ENCODE results near the gene FKRP.

FKRP gene

DNA sequence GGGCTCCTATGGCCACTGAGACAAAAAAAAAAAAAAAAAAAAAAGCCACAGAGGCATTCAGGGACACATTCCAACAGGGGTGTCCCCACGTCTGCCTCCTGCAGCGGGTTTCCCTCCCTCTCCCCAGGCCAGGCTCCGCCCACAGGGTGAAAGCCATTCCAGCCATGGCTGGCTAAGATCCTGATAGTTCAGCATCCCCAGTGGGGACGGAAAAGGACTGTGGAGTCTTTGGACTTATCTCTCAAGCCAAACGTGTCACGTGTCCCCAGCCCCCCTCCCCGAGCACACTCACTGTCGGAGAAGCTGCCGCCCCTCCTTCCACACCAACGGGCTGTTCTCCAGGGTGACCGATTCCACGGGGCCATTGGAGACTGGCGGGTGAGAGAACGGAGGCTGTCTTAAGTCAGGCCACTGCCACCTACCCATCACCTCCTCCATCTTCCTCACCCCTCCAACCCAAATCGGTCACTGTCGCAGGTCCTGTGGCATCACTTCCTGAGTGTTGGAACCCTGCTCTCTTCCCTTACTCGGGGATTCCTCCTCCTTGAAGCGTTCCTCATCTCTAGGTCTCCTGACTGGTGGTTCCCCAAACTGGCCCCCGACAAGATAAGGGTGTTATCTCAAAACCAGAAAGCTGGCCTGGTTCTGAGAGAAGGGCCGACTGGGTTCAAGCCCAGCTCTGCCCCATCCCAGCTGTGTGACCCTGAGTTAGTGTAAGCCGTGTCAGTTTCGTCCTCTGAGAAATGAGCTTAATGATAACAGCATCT lies 9.1 kb upstream of the FKRP start:
- Histone ChIP-seq H3F3A (ENCODE audit: insufficient read depth, low read length) (no peaks in the 10 kb centered on the region), H3K4me3 (ENCODE audit: low read length) (no peak overlapping the region), H3K4me2 (ENCODE audit: low read depth, low read length) (no peak overlapping the region), H2AFZ (ENCODE audit: low read length) (no peak overlapping the region), H3K9ac (ENCODE audit: low read length) (no peak overlapping the region), H3K27me3 (replicated peaks; ENCODE audit: insufficient read depth, low read length) (no peaks in the 10 kb centered on the region), H4K20me1 (ENCODE audit: insufficient read depth, low read length) (peaks cover 21% of the 10 kb centered on the region), H3K79me2 (ENCODE audit: low read length) (peaks cover 84% of the 10 kb centered on the region), H3K4me1 (ENCODE audit: low read length) (no peaks in the 10 kb centered on the region), H3K9me3 (replicated peaks; ENCODE audit: insufficient read depth, low read length) (no peaks in the 10 kb centered on the region), H3K27ac (ENCODE audit: low read length) (no peak overlapping the region), H3K36me3 (replicated peaks; ENCODE audit: insufficient read depth, low read length) (peaks cover 5% of the 10 kb centered on the region), H3K9me2 (replicated peaks; ENCODE audit: insufficient read depth, low read length) (no peaks in the 10 kb centered on the region)
- TF ChIP-seq EZH2 (optimal IDR thresholded peaks at IDR 0.05; ENCODE audit: low read depth, low read length): no peak
- no peak for TF ChIP-seq EZH2phosphoT487 (IDR thresholded peaks at IDR 0.05; ENCODE audit: low read length)
- TF ChIP-seq, protein P1, sequence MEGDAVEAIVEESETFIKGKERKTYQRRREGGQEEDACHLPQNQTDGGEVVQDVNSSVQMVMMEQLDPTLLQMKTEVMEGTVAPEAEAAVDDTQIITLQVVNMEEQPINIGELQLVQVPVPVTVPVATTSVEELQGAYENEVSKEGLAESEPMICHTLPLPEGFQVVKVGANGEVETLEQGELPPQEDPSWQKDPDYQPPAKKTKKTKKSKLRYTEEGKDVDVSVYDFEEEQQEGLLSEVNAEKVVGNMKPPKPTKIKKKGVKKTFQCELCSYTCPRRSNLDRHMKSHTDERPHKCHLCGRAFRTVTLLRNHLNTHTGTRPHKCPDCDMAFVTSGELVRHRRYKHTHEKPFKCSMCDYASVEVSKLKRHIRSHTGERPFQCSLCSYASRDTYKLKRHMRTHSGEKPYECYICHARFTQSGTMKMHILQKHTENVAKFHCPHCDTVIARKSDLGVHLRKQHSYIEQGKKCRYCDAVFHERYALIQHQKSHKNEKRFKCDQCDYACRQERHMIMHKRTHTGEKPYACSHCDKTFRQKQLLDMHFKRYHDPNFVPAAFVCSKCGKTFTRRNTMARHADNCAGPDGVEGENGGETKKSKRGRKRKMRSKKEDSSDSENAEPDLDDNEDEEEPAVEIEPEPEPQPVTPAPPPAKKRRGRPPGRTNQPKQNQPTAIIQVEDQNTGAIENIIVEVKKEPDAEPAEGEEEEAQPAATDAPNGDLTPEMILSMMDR (IDR thresholded peaks at IDR 0.05; ENCODE audit: low read length): no peak
- DNase-seq: no peak

DNA sequence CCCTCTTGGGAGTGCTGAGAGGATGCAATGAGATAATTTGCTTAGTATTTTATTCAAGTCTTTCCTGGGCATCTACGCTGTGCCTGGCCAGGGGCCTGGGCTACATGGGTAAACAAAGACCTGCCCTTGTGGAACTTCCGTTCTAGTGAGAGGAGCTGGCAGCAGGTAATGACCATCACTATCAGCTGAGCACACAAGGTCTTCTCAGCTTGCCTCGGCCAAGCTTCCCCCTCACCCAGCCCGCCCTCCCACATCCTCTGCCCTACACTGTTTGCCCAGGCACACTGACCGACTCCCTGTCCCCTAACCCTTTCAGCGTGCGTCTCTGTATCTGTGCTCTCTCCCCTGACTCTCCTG lies 8.6 kb upstream of the FKRP start:
- Histone ChIP-seq H3K9me3 (replicated peaks; ENCODE audit: insufficient read depth, low read length) (no peaks in the 10 kb centered on the region), H3K9me2 (replicated peaks; ENCODE audit: insufficient read depth, low read length) (no peaks in the 10 kb centered on the region), H3F3A (ENCODE audit: insufficient read depth, low read length) (no peaks in the 10 kb centered on the region), H3K4me2 (ENCODE audit: low read depth, low read length) (no peak overlapping the region), H3K9ac (ENCODE audit: low read length) (no peak overlapping the region), H3K27ac (ENCODE audit: low read length) (no peak overlapping the region), H3K27me3 (replicated peaks; ENCODE audit: insufficient read depth, low read length) (no peaks in the 10 kb centered on the region), H3K79me2 (ENCODE audit: low read length) (peaks cover 84% of the 10 kb centered on the region), H4K20me1 (ENCODE audit: insufficient read depth, low read length) (peaks cover 25% of the 10 kb centered on the region), H3K36me3 (replicated peaks; ENCODE audit: insufficient read depth, low read length) (peaks cover 5% of the 10 kb centered on the region), H2AFZ (ENCODE audit: low read length) (no peak overlapping the region), H3K4me1 (ENCODE audit: low read length) (no peaks in the 10 kb centered on the region), H3K4me3 (ENCODE audit: low read length) (no peak overlapping the region)
- DNase-seq: no peak
- TF ChIP-seq, protein P1 (IDR thresholded peaks at IDR 0.05; ENCODE audit: low read length): no peak
- TF ChIP-seq EZH2 (optimal IDR thresholded peaks at IDR 0.05; ENCODE audit: low read depth, low read length): no peak
- no peak for TF ChIP-seq EZH2phosphoT487 (IDR thresholded peaks at IDR 0.05; ENCODE audit: low read length)

DNA sequence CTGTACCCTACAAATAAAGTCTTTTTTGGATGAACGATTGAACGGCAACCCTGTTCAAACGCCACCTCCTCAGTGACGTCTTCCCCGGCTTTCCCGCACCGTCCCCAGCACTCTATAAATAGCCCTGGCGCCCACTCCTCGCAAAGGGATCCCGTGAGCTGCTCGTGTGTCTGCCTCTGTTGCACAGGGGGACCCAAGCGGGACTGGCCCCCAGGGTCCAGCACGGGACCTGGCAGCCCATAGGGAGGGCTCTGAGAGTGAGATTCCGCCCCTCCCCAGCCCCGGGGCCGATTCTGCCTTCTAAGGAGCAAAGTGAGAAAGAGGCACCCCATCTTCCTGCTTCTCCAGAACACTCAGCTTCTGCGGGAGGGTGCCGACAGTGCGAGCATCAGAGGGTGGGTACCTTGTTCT lies 8.1 kb upstream of the FKRP start:
- H3K79me2 ChIP-seq (ENCODE audit: low read length): peaks cover 84% of the 10 kb centered on the region
- no peaks in the 10 kb centered on the region for H3K9me2 ChIP-seq (replicated peaks; ENCODE audit: insufficient read depth, low read length)
- H3K36me3 ChIP-seq (replicated peaks; ENCODE audit: insufficient read depth, low read length): peaks cover 5% of the 10 kb centered on the region
- no peak overlapping the region for H3K9ac ChIP-seq (ENCODE audit: low read length)
- H3K4me1 ChIP-seq (ENCODE audit: low read length): no peaks in the 10 kb centered on the region
- no peak overlapping the region for H3K4me3 ChIP-seq (ENCODE audit: low read length)
- H4K20me1 ChIP-seq (ENCODE audit: insufficient read depth, low read length): peaks cover 27% of the 10 kb centered on the region
- no peak overlapping the region for H3K4me2 ChIP-seq (ENCODE audit: low read depth, low read length)
- H3K27me3 ChIP-seq (replicated peaks; ENCODE audit: insufficient read depth, low read length): no peaks in the 10 kb centered on the region
- H3F3A ChIP-seq (ENCODE audit: insufficient read depth, low read length): no peaks in the 10 kb centered on the region
- no peaks in the 10 kb centered on the region for H3K9me3 ChIP-seq (replicated peaks; ENCODE audit: insufficient read depth, low read length)
- H3K27ac ChIP-seq (ENCODE audit: low read length): no peak overlapping the region
- TF ChIP-seq, protein P1 (IDR thresholded peaks at IDR 0.05; ENCODE audit: low read length): no peak
- TF ChIP-seq EZH2 (optimal IDR thresholded peaks at IDR 0.05; ENCODE audit: low read depth, low read length): no peak
- TF ChIP-seq EZH2phosphoT487 (IDR thresholded peaks at IDR 0.05; ENCODE audit: low read length): no peak
- no peak overlapping the region for H2AFZ ChIP-seq (ENCODE audit: low read length)
- no peak for DNase-seq

Measured in MM.1S (cell line).